GF-D8 (cell line): Measurements from ENCODE around the gene PSMB1.

Experiments used
- DNase-seq: peaks from one replicate; lab custom pipeline; 2025; lab: John Stamatoyannopoulos, UW

The PSMB1 gene

DNA sequence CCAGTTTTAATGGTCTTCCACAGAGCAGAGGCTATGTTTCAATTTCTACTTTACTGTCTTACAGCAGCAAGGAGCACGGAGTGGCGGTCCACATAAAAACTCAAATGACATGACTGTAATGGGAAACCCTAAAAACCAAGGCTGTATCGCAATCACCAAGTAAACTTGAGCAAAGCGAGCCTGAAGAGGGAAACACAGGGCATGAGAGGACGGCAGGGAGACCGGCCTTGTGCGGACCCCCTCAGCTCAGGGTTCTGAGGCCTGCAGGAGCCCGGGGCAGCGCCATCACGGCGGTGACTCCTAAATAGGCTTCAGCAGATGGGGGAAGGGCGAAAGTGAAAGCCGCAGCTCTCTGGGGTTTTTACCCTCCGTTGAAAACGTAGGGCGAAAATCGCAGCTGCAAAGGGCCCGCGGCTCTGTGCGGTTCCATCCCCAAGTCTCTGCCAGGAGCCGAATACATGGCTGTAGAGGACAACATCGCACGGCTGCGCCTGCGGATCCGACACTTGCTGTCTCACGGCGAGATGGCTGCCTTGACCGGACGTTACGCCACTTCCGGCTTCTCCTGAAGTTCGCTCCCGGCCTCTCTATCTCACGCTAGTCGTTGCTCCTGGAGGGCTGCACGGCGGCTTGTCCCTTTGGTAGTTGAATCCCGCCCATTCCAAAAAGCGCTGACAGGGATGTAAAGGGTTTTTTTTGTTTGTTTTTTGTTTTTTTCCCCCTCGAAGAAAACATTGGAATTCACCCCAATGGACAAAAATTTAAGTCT lies at the start of gene PSMB1:
TSS of gene PSMB1 (minus strand) at position 543 of the 769 bp plus-strand sequence. CDS start at position 478, 65 bp downstream.
- peak; percentile 73 for DNase-seq

- no peak for DNase-seq
Observed at GRCh38 chr6:170597278-170597677, 44.2 kb upstream of the PSMB1 start.

GRCh38 chr6:170596426-170596825 lies 43.3 kb upstream of the PSMB1 start:
- DNase-seq: no peak

DNA sequence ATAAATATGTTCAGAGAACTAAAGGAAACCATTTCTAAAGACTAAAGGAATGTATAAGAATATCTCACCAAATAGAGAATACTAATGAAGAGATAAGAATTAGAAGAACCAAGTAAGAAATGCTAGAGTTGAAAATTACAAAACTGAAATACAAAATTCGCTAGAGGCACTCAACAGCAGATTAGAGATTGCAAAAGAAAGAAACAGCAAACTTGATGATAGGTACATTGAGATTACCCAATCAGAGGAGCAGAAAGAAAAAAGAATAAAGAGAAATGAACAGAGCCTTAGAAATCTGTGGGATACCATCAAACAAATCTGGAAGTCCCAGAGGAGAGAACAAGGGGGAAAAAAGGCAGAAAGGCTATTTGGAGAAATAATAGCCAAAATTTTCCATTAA lies 37.6 kb upstream of the PSMB1 start:
- DNase-seq: no peak

GRCh38 chr6:170584954-170585498 lies 31.9 kb upstream of the PSMB1 start:
- DNase-seq: no peak

DNA sequence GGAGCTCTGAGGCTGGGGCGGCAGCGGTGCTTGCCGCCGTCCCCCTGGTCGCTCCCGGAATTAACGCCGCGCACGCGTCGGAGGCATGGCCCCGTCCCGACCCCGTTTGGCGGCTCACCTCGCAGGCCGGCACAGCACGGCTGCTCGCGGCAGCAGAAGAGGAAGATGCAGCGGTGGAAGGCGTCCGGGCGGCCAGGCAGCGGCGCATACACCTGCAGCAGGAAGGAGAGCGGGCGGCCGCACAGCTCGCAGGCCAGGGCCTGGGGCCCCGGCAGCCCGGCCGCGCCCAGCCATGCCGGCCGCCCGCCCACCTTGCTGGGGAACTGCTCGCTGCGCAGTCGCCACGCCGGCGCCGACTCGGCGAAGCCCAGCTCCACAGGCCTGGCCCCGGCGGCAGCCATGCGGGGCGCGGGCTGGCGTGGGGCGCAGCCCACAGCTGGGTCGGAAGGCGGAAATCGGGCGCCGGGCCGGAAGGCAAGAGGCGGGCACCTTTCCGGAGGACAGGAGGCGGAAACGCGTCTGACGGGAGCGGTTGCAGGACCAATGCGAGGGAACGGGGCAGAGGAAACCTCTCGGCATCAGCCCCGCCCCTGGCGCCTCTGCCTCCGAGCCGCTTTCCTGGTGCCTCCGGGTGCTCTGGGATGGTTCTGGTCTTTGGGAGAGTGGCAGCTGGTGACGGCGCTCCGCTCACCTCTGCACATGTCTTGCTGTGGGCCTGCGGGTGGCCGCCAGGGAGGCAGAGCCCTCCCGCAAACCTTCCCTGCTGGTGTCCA lies 31.3 kb upstream of the PSMB1 start, which contains the start of gene PDCD2:
TSS of gene PDCD2 (minus strand) at position 457 of the 773 bp plus-strand sequence. CDS start at position 401, 56 bp downstream.
- DNase-seq: peak; percentile 86

GRCh38 chr6:170583756-170584180 lies 30.7 kb upstream of the PSMB1 start:
- DNase-seq: no peak

DNA sequence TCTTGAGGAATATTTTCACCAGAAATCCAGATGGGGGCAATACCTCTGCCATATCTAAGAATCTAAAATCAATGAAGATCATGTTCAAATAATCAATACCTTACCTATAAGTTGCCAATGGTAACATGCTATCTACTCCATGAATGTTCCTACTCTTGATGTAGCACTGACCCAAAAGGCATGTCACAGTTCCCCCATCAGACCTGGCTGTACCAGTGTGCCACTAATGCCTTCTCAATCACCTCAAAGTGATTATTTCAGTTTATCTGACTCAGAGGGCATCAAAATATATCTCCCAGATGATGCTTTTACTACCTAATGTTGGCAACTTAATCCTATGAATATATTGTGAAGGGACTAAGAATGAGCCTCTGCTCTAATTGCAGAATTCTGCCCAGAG lies 25.8 kb upstream of the PSMB1 start:
- DNase-seq: no peak

- DNase-seq: no peak
Observed at GRCh38 chr6:170575250-170575649, 22.1 kb upstream of the PSMB1 start.

DNA sequence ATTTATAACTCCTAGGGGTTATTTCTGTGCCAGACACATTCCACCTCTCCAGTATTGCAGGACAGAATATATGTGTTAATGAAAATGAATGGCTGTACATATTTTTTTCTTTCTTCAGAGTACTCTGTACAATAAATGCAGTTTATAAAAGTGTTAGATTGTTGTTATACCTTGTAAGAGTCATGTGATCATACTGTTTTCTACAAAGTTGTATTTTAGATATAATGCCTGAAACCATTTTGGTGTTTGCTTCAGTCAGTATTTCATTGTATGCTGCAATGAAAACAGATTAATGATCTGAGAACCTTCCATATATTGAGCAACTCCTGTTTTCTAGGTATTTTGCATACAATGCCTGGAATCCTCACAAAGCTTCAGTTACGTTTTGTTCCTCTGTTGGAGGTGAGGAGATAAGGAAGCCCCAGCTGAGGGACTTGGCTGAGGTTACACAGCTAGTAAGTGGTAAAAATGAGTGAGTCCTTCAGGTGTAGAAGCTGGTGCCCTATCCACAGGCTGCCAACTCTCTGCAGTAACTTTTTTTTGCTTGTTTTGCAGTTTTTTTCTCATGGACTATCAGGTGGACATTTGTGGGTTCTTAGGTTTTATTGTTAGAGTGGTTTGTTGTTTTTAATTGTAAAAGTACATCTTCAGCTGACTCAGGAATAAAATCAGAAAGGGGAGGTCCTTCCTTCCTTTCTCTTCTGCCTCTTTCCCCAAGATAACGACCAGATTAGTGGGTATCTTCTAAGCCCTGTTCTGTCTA lies 19.8 kb upstream of the PSMB1 start:
- DNase-seq: peak; percentile 57

DNA sequence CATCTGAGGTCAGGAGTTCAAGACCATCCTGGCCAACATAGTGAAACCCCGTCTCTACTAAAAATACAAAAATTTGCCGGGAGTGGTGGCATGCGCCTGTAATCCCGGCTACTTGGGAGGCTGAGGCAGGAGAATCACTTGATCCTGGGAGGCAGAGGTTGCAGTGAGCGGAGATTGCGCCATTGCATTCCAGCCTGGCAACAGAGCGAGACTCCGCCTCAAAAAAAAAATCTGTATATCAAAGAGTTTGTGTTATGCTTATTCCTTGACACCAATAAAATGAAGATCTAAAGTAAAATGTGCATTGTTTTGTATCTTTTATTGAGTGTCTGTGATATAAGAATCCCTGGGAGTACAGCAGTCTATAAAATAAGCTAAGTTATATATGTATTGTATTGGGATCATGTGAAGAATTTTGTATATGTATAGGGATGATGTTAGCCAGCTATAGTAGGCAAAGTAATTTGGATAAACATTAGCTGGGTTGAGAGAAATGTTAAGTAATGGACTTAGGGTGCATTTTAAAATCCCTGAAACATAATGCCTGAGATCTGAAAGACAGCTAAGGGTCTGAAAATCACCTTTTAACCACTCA lies 11.9 kb upstream of the PSMB1 start:
- no peak for DNase-seq

GRCh38 chr6:170561555-170561954 lies 8.4 kb upstream of the PSMB1 start:
- no peak for DNase-seq

DNA sequence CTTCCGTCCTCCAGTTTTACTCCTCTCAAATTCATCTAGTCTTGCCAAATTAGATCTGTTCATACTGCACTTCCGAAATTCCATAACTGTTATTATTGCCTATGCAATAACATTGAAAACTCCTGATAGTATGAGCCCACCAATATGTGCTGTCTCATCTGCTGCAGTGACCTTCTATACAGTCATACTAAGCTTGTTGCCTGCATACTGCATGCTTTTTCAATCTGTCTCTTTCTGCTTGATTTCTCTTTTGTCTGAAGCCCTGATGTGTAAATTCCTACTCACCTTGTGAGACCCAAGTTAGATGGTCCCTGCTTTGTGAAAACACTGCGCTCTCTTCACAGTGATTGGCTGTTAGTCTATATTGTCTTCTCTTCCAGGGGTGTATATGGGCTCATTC lies 2.2 kb upstream of the PSMB1 start:
- no peak for DNase-seq

GRCh38 chr6:170554796-170555137 lies 1.7 kb upstream of the PSMB1 start:
- DNase-seq: no peak

- peak; percentile 95 for DNase-seq
Observed at GRCh38 chr6:170554013-170554795, 1.1 kb upstream of the PSMB1 start, which contains the start of gene TBP. TBP (plus strand) TSS chr6:170554369; CDS start chr6:170557030, 2,661 bp downstream.

GRCh38 chr6:170553534-170554012 lies 466 bp upstream of the PSMB1 start:
- peak; percentile 37 for DNase-seq

GRCh38 chr6:170545405-170545804 lies 7.7 kb downstream of the PSMB1 start:
- DNase-seq: no peak

GRCh38 chr6:170542031-170542719 lies 10.9 kb downstream of the PSMB1 start:
- DNase-seq: no peak

DNA sequence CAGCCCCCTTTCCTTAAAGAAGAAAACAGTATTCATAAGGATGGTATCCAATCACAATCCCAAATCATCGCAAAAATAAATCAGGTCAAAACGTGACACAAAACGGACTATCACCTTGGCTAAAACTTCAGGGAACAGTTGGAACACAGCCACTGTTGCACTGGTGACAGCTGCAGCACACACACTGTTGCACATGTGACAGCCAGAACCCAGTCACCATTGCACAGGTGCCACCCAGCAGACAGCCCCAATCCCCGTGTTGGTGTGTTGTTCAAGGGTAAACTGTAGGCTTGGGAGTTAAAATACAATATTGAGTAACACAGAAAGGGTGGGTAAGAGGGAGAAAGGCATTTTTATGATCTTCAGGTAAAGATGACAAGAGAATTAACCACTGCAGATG lies 15.8 kb downstream of the PSMB1 start:
- no peak for DNase-seq

DNA sequence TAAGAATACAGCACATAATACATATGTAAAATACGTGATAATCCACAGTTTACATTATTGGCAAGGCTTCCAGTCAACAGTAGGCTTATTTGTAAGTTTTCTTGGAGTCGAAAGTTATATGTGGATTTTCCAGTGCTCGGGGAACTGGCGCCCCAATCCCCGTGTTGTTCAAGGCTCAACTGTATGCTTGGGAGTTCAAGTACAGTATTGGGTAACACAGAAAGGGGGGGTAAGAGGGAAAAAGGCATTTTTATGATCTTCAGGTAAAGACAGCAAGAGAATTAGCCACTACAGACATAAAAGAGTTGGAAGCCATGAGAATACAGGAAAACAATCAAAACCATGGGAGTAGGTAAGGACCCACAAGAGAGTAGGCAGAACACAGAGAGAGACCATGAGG lies 16.4 kb downstream of the PSMB1 start:
- no peak for DNase-seq
